Measurements from ENCODE around the gene TUBGCP6.
A peak's percentile ranks its signal among the peaks of the same experiment; 100 is the strongest.

TUBGCP6 gene

GRCh38 chr22:50189184-50189848 lies 55.5 kb downstream of the TUBGCP6 start:
- peaks cover 47% of the 10 kb centered on the region for H3K4me1 ChIP-seq (ENCODE audit: control insufficient read depth, insufficient read depth, low read length)
- no peak overlapping the region for H3K4me3 ChIP-seq (ENCODE audit: low read length in 2 of 2)

GRCh38 chr22:50188356-50188755 lies 56.5 kb downstream of the TUBGCP6 start:
- no peak overlapping the region for H3K9ac ChIP-seq (ENCODE audit: low read length in 2 of 2)
- H3K4me3 ChIP-seq (ENCODE audit: low read length in 2 of 2) = no peak overlapping the region
- no peaks in the 10 kb centered on the region for H3K36me3 ChIP-seq (ENCODE audit: control insufficient read depth in 2 of 2, insufficient read depth in 2 of 2, low read length in 2 of 2)
- H3K27ac ChIP-seq (ENCODE audit: low read length) = no peak overlapping the region
- no peaks in the 10 kb centered on the region for H3K27me3 ChIP-seq (ENCODE audit: control insufficient read depth in 1 of 2, insufficient read depth in 2 of 2, low read length in 2 of 2)
- H3K9me3 ChIP-seq (ENCODE audit: control insufficient read depth in 2 of 2, low read length in 2 of 2) = no peaks in the 10 kb centered on the region
- H3K4me1 ChIP-seq (ENCODE audit: control insufficient read depth, insufficient read depth, low read length) = peaks cover 55% of the 10 kb centered on the region

More at GRCh38 chr22:50189184-50189848, 55.5 kb downstream of the TUBGCP6 start:
- Histone ChIP-seq H3K27me3 (ENCODE audit: control insufficient read depth in 1 of 2, insufficient read depth in 2 of 2, low read length in 2 of 2) (no peaks in the 10 kb centered on the region), H3K36me3 (ENCODE audit: control insufficient read depth in 2 of 2, insufficient read depth in 2 of 2, low read length in 2 of 2) (no peaks in the 10 kb centered on the region), H3K9ac (ENCODE audit: low read length in 2 of 2) (no peak overlapping the region), H3K9me3 (ENCODE audit: control insufficient read depth in 2 of 2, low read length in 2 of 2) (no peaks in the 10 kb centered on the region), H3K27ac (ENCODE audit: low read length) (no peak overlapping the region)

- Histone ChIP-seq H3K9ac (ENCODE audit: low read length in 2 of 2) (peak overlapping the region; percentile 62 to 67), H3K4me1 (ENCODE audit: control insufficient read depth, insufficient read depth, low read length) (peaks cover 55% of the 10 kb centered on the region), H3K36me3 (ENCODE audit: control insufficient read depth in 2 of 2, insufficient read depth in 2 of 2, low read length in 2 of 2) (no peaks in the 10 kb centered on the region), H3K27me3 (ENCODE audit: control insufficient read depth in 1 of 2, insufficient read depth in 2 of 2, low read length in 2 of 2) (no peaks in the 10 kb centered on the region), H3K27ac (ENCODE audit: low read length) (no peak overlapping the region), H3K9me3 (ENCODE audit: control insufficient read depth in 2 of 2, low read length in 2 of 2) (no peaks in the 10 kb centered on the region), H3K4me3 (ENCODE audit: low read length in 2 of 2) (peak overlapping the region; percentile 52 to 73)
Measured at GRCh38 chr22:50186761-50187523, 57.9 kb downstream of the TUBGCP6 start.

- Histone ChIP-seq H3K9me3 (ENCODE audit: control insufficient read depth in 2 of 2, low read length in 2 of 2) (no peaks in the 10 kb centered on the region), H3K9ac (ENCODE audit: low read length in 2 of 2) (peak overlapping the region; percentile 62 to 67), H3K27ac (ENCODE audit: low read length) (no peak overlapping the region), H3K36me3 (ENCODE audit: control insufficient read depth in 2 of 2, insufficient read depth in 2 of 2, low read length in 2 of 2) (no peaks in the 10 kb centered on the region), H3K27me3 (ENCODE audit: control insufficient read depth in 1 of 2, insufficient read depth in 2 of 2, low read length in 2 of 2) (no peaks in the 10 kb centered on the region), H3K4me1 (ENCODE audit: control insufficient read depth, insufficient read depth, low read length) (peaks cover 54% of the 10 kb centered on the region), H3K4me3 (ENCODE audit: low read length in 2 of 2) (peak overlapping the region; percentile 52 to 73)
Measured at GRCh38 chr22:50186181-50186714, 58.6 kb downstream of the TUBGCP6 start.

GRCh38 chr22:50185375-50186087 lies 59.3 kb downstream of the TUBGCP6 start, which contains the start of gene TRABD:
TRABD (plus strand) TSS chr22:50185913; CDS start chr22:50193061, 7,148 bp downstream.
- Histone ChIP-seq H3K27ac (ENCODE audit: low read length) (no peak within 1 kb of the TSS), H3K4me3 (ENCODE audit: low read length in 2 of 2) (peak within 1 kb of the TSS; percentile 68 to 83), H3K9me3 (ENCODE audit: control insufficient read depth in 2 of 2, low read length in 2 of 2) (no peaks in the 10 kb centered on the region), H3K36me3 (ENCODE audit: control insufficient read depth in 2 of 2, insufficient read depth in 2 of 2, low read length in 2 of 2) (no peaks in the 10 kb centered on the region), H3K4me1 (ENCODE audit: control insufficient read depth, insufficient read depth, low read length) (peaks cover 46% of the 10 kb centered on the region), H3K27me3 (ENCODE audit: control insufficient read depth in 1 of 2, insufficient read depth in 2 of 2, low read length in 2 of 2) (no peaks in the 10 kb centered on the region), H3K9ac (ENCODE audit: low read length in 2 of 2) (peak within 1 kb of the TSS; percentile 66 to 68)

- peak overlapping the region; percentile 68 to 83 for H3K4me3 ChIP-seq (ENCODE audit: low read length in 2 of 2)
- peaks cover 40% of the 10 kb centered on the region for H3K4me1 ChIP-seq (ENCODE audit: control insufficient read depth, insufficient read depth, low read length)
- H3K36me3 ChIP-seq (ENCODE audit: control insufficient read depth in 2 of 2, insufficient read depth in 2 of 2, low read length in 2 of 2) = no peaks in the 10 kb centered on the region
- no peaks in the 10 kb centered on the region for H3K9me3 ChIP-seq (ENCODE audit: control insufficient read depth in 2 of 2, low read length in 2 of 2)
- H3K9ac ChIP-seq (ENCODE audit: low read length in 2 of 2) = peak overlapping the region; percentile 66 to 68
- H3K27me3 ChIP-seq (ENCODE audit: control insufficient read depth in 1 of 2, insufficient read depth in 2 of 2, low read length in 2 of 2) = peaks cover 0 to 3% of the 10 kb centered on the region in 2 donors
- no peak overlapping the region for H3K27ac ChIP-seq (ENCODE audit: low read length)
Measured at GRCh38 chr22:50184902-50185374, 59.9 kb downstream of the TUBGCP6 start.

GRCh38 chr22:50184004-50184901 lies 60.6 kb downstream of the TUBGCP6 start:
- H3K36me3 ChIP-seq (ENCODE audit: control insufficient read depth in 2 of 2, insufficient read depth in 2 of 2, low read length in 2 of 2) = no peaks in the 10 kb centered on the region
- H3K27ac ChIP-seq (ENCODE audit: low read length) = no peak overlapping the region
- peaks cover 1 to 8% of the 10 kb centered on the region in 2 donors for H3K27me3 ChIP-seq (ENCODE audit: control insufficient read depth in 1 of 2, insufficient read depth in 2 of 2, low read length in 2 of 2)
- H3K4me1 ChIP-seq (ENCODE audit: control insufficient read depth, insufficient read depth, low read length) = peaks cover 34% of the 10 kb centered on the region
- no peaks in the 10 kb centered on the region for H3K9me3 ChIP-seq (ENCODE audit: control insufficient read depth in 2 of 2, low read length in 2 of 2)
- H3K9ac ChIP-seq (ENCODE audit: low read length in 2 of 2) = no peak overlapping the region
- peak overlapping the region in 1 of 2 donors; percentile 22 for H3K4me3 ChIP-seq (ENCODE audit: low read length in 2 of 2)

- Histone ChIP-seq H3K4me1 (ENCODE audit: control insufficient read depth, insufficient read depth, low read length) (peaks cover 27% of the 10 kb centered on the region), H3K4me3 (ENCODE audit: low read length in 2 of 2) (peak overlapping the region in 1 of 2 donors; percentile 22), H3K27ac (ENCODE audit: low read length) (no peak overlapping the region), H3K9me3 (ENCODE audit: control insufficient read depth in 2 of 2, low read length in 2 of 2) (no peaks in the 10 kb centered on the region), H3K9ac (ENCODE audit: low read length in 2 of 2) (no peak overlapping the region), H3K27me3 (ENCODE audit: control insufficient read depth in 1 of 2, insufficient read depth in 2 of 2, low read length in 2 of 2) (peaks cover 7 to 11% of the 10 kb centered on the region in 2 donors), H3K36me3 (ENCODE audit: control insufficient read depth in 2 of 2, insufficient read depth in 2 of 2, low read length in 2 of 2) (no peaks in the 10 kb centered on the region)
Measured at GRCh38 chr22:50183141-50183971, 61.5 kb downstream of the TUBGCP6 start.

All from stomach smooth muscle (tissue), 2 donors.